Measurements from ENCODE around the gene AGBL4. TPM values are rescaled to one million over a fixed set of nuclear protein-coding genes. Genes with fewer than 3 reads are reported as not detected.

The AGBL4 gene
- total and polyA plus RNA-seq, 8 donors = 0.32 to 1.3 (median 0.87) TPM

GRCh38 chr1:49059087-49059486, 964.7 kb downstream of the AGBL4 start:
- DNase-seq = no peak
- ATAC-seq = no peak
- intact Hi-C loops (cut with DNase I) = no loop called here
- Histone ChIP-seq H3K36me3 (no peaks in the 10 kb centered on the region), H3K4me1 (no peaks in the 10 kb centered on the region), H3K9me3 (no peaks in the 10 kb centered on the region), H3K4me3 (no peak overlapping the region), H3K27ac (no peak overlapping the region), H3K27me3 (no peaks in the 10 kb centered on the region)
- no peak for TF ChIP-seq CTCF (IDR thresholded peaks at IDR 0.05)

GRCh38 chr1:49052102-49052501, 971.7 kb downstream of the AGBL4 start:
- DNase-seq (no peak), ATAC-seq (no peak)
- TF ChIP-seq CTCF (IDR thresholded peaks at IDR 0.05) = no peak
- Histone ChIP-seq H3K4me3 (no peak overlapping the region), H3K4me1 (no peaks in the 10 kb centered on the region), H3K36me3 (no peaks in the 10 kb centered on the region), H3K27ac (no peak overlapping the region), H3K9me3 (no peaks in the 10 kb centered on the region), H3K27me3 (no peaks in the 10 kb centered on the region)
- intact Hi-C loops (cut with DNase I) = no loop called here

- Histone ChIP-seq H3K36me3 (no peaks in the 10 kb centered on the region), H3K4me3 (no peak overlapping the region), H3K27me3 (no peaks in the 10 kb centered on the region), H3K27ac (no peak overlapping the region), H3K4me1 (no peaks in the 10 kb centered on the region), H3K9me3 (no peaks in the 10 kb centered on the region)
- no peak for TF ChIP-seq CTCF (IDR thresholded peaks at IDR 0.05)
- DNase-seq (no peak), ATAC-seq (no peak)
- intact Hi-C loops (cut with DNase I) = no loop called here
These were observed 972.1 kb downstream of the AGBL4 start for GRCh38 chr1:49051647-49052046.

GRCh38 chr1:49050041-49050440, 973.7 kb downstream of the AGBL4 start:
- no peak for ATAC-seq
- intact Hi-C loops (cut with DNase I) = no loop called here

GRCh38 chr1:49048188-49048587, 975.6 kb downstream of the AGBL4 start:
- no peaks in the 10 kb centered on the region for H3K27me3 ChIP-seq
- H3K36me3 ChIP-seq = no peaks in the 10 kb centered on the region
- TF ChIP-seq CTCF (IDR thresholded peaks at IDR 0.05) = no peak
- no peak overlapping the region for H3K27ac ChIP-seq
- H3K4me1 ChIP-seq = no peaks in the 10 kb centered on the region
- DNase-seq (no peak), ATAC-seq (no peak)
- no peak overlapping the region for H3K4me3 ChIP-seq
- intact Hi-C loops (cut with DNase I) = no loop called here
- no peaks in the 10 kb centered on the region for H3K9me3 ChIP-seq

More at GRCh38 chr1:49050041-49050440, 973.7 kb downstream of the AGBL4 start:
- no peak for DNase-seq
- Histone ChIP-seq H3K4me3 (no peak overlapping the region), H3K4me1 (no peaks in the 10 kb centered on the region), H3K36me3 (no peaks in the 10 kb centered on the region), H3K9me3 (no peaks in the 10 kb centered on the region), H3K27ac (no peak overlapping the region), H3K27me3 (no peaks in the 10 kb centered on the region)
- no peak for TF ChIP-seq CTCF (IDR thresholded peaks at IDR 0.05)
